Measurements from ENCODE around the gene VDAC2.
"Not testable (repeated sequence)": the region's sequence is repeated elsewhere in the genome, so short reads cannot be mapped to it uniquely, and the experiment has no call there.

DNA sequence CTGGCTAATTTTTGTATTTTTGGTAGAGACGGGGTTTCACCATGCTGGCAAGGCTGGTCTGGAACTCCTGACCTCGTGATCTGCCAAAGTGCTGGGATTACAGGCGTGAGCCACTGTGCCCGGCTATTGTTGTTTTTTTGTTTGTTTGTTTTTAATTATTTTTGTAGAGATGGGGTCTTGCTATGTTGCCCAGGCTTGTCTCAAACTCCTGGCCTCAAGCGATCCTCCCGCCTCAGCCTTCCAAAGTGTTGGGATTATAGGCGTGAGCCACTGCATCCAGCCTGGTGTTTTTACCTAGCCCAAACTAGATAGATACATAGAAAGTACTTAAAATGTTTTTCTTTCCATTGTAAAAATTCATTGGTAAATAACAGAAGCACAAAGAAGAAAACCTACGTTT, 10.9 kb downstream of the VDAC2 start:
- TF ChIP-seq, protein P1, sequence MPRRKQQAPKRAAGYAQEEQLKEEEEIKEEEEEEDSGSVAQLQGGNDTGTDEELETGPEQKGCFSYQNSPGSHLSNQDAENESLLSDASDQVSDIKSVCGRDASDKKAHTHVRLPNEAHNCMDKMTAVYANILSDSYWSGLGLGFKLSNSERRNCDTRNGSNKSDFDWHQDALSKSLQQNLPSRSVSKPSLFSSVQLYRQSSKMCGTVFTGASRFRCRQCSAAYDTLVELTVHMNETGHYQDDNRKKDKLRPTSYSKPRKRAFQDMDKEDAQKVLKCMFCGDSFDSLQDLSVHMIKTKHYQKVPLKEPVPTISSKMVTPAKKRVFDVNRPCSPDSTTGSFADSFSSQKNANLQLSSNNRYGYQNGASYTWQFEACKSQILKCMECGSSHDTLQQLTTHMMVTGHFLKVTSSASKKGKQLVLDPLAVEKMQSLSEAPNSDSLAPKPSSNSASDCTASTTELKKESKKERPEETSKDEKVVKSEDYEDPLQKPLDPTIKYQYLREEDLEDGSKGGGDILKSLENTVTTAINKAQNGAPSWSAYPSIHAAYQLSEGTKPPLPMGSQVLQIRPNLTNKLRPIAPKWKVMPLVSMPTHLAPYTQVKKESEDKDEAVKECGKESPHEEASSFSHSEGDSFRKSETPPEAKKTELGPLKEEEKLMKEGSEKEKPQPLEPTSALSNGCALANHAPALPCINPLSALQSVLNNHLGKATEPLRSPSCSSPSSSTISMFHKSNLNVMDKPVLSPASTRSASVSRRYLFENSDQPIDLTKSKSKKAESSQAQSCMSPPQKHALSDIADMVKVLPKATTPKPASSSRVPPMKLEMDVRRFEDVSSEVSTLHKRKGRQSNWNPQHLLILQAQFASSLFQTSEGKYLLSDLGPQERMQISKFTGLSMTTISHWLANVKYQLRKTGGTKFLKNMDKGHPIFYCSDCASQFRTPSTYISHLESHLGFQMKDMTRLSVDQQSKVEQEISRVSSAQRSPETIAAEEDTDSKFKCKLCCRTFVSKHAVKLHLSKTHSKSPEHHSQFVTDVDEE (CRISPR knock-in tag; IDR thresholded peaks at IDR 0.05), result not testable (repeated sequence)
- not testable (repeated sequence) for TF ChIP-seq GLIS3, CSDC2 (CRISPR knock-in tag; IDR thresholded peaks at IDR 0.05)
